ENCODE results near the gene PYCR2. TPM values are rescaled to one million over a fixed set of nuclear protein-coding genes. Genes with fewer than 3 reads are reported as not detected.
"Not testable (repeated sequence)": the region's sequence is repeated elsewhere in the genome, so short reads cannot be mapped to it uniquely, and the experiment has no call there.

Gene PYCR2
- total RNA-seq, 1 experiment from 2014 or later = 74.4 TPM

DNA sequence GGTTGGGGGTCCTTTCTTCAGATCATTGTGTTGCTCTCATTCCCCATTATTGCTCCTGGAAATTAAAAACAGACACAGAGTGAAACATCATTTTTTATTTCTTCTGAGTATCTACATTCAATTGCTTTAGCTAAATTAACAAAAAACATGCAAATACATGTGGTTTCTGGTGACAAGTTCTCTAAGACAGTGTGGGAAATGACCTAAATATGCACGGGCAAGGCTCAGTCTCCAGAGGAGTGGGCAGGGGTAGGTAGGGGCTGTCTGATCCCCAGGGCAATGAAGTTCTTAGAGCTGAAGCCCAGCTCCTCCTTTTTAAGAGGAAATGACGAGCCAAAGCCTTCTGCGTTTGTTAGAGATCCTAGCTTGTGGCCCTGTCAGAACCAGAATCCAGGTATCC, 12.5 kb upstream of the PYCR2 start:
- Histone ChIP-seq H3K36me3 (ENCODE audit: control insufficient read depth, insufficient read depth, low read length) (no peaks in the 10 kb centered on the region), H3K4me1 (ENCODE audit: control insufficient read depth, insufficient read depth, low read length) (no peaks in the 10 kb centered on the region), H3K4me3 (ENCODE audit: low read depth in 2 of 2, low read length in 2 of 2) (no peak overlapping the region), H3K27ac (ENCODE audit: low read length) (no peak overlapping the region), H3K9me3 (ENCODE audit: control insufficient read depth, insufficient read depth, low read depth, low read length) (no peaks in the 10 kb centered on the region), H3K27me3 (ENCODE audit: control insufficient read depth, insufficient read depth, low read length) (no peaks in the 10 kb centered on the region)
- in situ Hi-C loops (cut with HindIII; ENCODE audit: low pct_unique_long_range_greater_than_20kb, low sequenced_read_pairs) (no loop called here), intact Hi-C loops (cut with micrococcal nuclease; ENCODE audit: unreplicated experiment) (no loop called here)
- no peak for TF ChIP-seq TCF7L2 (IDR thresholded peaks at IDR 0.05; ENCODE audit: low read depth, low read length)
- no peak for TF ChIP-seq POLR2AphosphoS5 (IDR thresholded peaks at IDR 0.05; ENCODE audit: low read depth, low read length)
- TF ChIP-seq SIN3A (IDR thresholded peaks at IDR 0.05; ENCODE audit: borderline replicate concordance, insufficient read depth, low read depth, low read length) = no peak
- TF ChIP-seq, protein P1, sequence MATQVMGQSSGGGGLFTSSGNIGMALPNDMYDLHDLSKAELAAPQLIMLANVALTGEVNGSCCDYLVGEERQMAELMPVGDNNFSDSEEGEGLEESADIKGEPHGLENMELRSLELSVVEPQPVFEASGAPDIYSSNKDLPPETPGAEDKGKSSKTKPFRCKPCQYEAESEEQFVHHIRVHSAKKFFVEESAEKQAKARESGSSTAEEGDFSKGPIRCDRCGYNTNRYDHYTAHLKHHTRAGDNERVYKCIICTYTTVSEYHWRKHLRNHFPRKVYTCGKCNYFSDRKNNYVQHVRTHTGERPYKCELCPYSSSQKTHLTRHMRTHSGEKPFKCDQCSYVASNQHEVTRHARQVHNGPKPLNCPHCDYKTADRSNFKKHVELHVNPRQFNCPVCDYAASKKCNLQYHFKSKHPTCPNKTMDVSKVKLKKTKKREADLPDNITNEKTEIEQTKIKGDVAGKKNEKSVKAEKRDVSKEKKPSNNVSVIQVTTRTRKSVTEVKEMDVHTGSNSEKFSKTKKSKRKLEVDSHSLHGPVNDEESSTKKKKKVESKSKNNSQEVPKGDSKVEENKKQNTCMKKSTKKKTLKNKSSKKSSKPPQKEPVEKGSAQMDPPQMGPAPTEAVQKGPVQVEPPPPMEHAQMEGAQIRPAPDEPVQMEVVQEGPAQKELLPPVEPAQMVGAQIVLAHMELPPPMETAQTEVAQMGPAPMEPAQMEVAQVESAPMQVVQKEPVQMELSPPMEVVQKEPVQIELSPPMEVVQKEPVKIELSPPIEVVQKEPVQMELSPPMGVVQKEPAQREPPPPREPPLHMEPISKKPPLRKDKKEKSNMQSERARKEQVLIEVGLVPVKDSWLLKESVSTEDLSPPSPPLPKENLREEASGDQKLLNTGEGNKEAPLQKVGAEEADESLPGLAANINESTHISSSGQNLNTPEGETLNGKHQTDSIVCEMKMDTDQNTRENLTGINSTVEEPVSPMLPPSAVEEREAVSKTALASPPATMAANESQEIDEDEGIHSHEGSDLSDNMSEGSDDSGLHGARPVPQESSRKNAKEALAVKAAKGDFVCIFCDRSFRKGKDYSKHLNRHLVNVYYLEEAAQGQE (IDR thresholded peaks at IDR 0.05; ENCODE audit: insufficient read depth in 1 of 2, low read depth in 2 of 2, low read length in 1 of 2) = no peak
- TF ChIP-seq CTCF (IDR thresholded peaks at IDR 0.05) = no peak
- DNase-seq (ENCODE audit: low read depth, low spot score) = no peak
- ChIA-PET POLR2A (interaction anchor here (0.6 kb wide), 1 partner anchor 39 kb away, joined by 3 read pairs; no protein-coding TSS in a partner anchor), CTCF (no interaction called here)
- ATAC-seq = no peak
- no TSS peak for BruUV-seq (replicated peaks)

DNA sequence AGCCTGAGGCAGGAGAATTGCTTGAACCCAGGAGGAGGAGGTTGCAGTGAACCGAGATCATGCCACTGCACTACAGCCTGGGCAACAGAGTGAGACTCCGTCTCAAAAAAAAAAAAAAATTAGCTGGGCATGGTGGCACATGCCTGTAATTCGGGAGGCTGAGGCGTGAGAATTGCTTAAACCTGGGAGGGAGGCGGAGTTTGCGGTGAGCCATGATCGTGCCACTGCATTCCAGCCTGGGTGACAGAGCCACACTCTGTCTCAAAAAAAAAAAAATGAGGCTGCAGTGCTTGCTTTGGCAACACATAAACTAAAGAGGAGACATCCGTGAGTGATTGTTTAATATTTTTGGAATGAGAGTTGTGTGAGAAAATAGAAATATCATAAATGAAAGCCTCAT, 12.0 kb upstream of the PYCR2 start:
- H3K4me3 ChIP-seq (ENCODE audit: low read depth in 2 of 2, low read length in 2 of 2); H3K9me3 ChIP-seq (ENCODE audit: control insufficient read depth, insufficient read depth, low read depth, low read length); DNase-seq (ENCODE audit: low read depth, low spot score); H3K27ac ChIP-seq (ENCODE audit: low read length); H3K27me3 ChIP-seq (ENCODE audit: control insufficient read depth, insufficient read depth, low read length); H3K4me1 ChIP-seq (ENCODE audit: control insufficient read depth, insufficient read depth, low read length); POLR2A ChIA-PET; H3K36me3 ChIP-seq (ENCODE audit: control insufficient read depth, insufficient read depth, low read length); intact Hi-C loops (cut with micrococcal nuclease; ENCODE audit: unreplicated experiment); CTCF ChIA-PET; BruUV-seq (replicated peaks); in situ Hi-C loops (cut with HindIII; ENCODE audit: low pct_unique_long_range_greater_than_20kb, low sequenced_read_pairs); ATAC-seq: not testable (repeated sequence)

DNA sequence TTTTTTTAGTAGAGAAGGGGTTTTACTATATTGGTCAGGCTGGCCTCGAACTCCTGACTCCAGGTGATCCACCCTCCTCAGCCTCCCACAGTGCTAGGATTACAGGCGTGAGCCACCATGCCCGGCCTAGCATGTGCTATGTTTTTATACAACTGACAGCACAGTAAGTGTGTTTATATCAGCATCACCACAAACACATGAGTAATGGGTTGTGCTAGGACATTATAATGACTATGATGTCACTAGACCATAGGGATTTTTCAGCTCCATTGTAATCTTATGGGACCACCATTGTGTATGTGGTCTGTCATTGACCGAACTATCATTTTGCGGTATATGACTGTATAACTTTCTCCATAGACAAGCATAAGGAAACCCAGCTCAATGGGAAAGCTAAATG, 10.7 kb upstream of the PYCR2 start:
- H3K27me3 ChIP-seq (ENCODE audit: control insufficient read depth, insufficient read depth, low read length) = no peaks in the 10 kb centered on the region
- ChIA-PET POLR2A (no interaction called here), CTCF (no interaction called here)
- no peak overlapping the region for H3K4me3 ChIP-seq (ENCODE audit: low read depth in 2 of 2, low read length in 2 of 2)
- no TSS peak for BruUV-seq (replicated peaks)
- no peaks in the 10 kb centered on the region for H3K4me1 ChIP-seq (ENCODE audit: control insufficient read depth, insufficient read depth, low read length)
- in situ Hi-C loops (cut with HindIII; ENCODE audit: low pct_unique_long_range_greater_than_20kb, low sequenced_read_pairs) (no loop called here), intact Hi-C loops (cut with micrococcal nuclease; ENCODE audit: unreplicated experiment) (no loop called here)
- no peaks in the 10 kb centered on the region for H3K36me3 ChIP-seq (ENCODE audit: control insufficient read depth, insufficient read depth, low read length)
- TF ChIP-seq TCF7L2 (IDR thresholded peaks at IDR 0.05; ENCODE audit: low read depth, low read length) (no peak), CTCF (IDR thresholded peaks at IDR 0.05) (no peak)
- no peak overlapping the region for H3K27ac ChIP-seq (ENCODE audit: low read length)
- ATAC-seq (no peak), DNase-seq (ENCODE audit: low read depth, low spot score) (no peak)
- no peaks in the 10 kb centered on the region for H3K9me3 ChIP-seq (ENCODE audit: control insufficient read depth, insufficient read depth, low read depth, low read length)

Measured in Panc1 (cell line).